Measurements from ENCODE around the gene EMP2.

The EMP2 gene

DNA sequence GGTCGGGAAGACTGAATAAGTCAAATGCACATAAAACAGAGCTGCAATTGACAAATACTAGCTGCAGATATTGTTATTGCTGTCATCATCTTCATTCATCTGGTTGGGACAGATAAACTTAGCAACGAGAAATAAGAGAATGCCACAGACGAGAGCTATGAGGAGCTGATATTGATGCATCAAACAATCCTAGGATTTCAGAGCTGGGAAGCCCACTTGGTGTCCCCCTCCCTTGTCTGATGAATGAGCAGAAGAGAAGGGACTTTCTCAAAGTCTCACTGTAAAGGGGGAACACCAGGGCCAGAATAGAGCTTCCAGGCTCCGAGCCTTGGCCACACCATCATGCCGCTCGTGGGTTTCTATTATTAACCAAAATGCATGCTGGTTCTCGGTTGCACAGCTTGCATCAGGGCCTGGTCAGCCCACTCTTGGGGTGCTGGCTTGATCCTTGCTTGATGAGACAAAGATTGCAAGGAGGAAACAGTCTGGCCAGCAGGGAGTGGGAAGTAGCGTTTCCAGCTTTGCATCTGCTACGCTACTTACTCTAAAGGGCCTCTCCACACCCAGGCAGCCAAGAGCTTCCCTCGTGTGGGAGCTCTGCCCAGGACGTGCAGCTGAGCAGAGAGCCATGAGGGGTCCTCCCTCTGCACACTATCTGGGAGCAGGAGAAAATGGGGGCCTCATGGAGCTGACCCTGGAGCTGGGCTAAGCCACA lies 28.4 kb upstream of the EMP2 start:
- ChIA-PET POLR2A (interaction anchor here (0.5 kb wide), 1 partner anchor 10 kb away, joined by 3 read pairs; no protein-coding TSS in a partner anchor), CTCF (interaction anchor here (0.6 to 0.8 kb wide), 2 partner anchors 11 to 21 kb away, joined by 3 to 4 read pairs; no protein-coding TSS in a partner anchor)
- DNase-seq: no peak
- H3K9me3 ChIP-seq (ENCODE audit: control extremely low read depth in 1 of 5, control insufficient read depth in 4 of 5, insufficient read depth in 2 of 5, low read depth in 1 of 5, low read length in 4 of 5): no peaks in the 10 kb centered on the region
- 81% methylated on average over 10 of the region's 11 CpGs for WGBS (ENCODE audit: insufficient coverage)
- no peaks in the 10 kb centered on the region for H3K36me3 ChIP-seq (ENCODE audit: control insufficient read depth in 4 of 4, insufficient read depth in 4 of 4, low read length in 3 of 4)
- peaks cover 0 to 3% (median 0%) of the 10 kb centered on the region in 4 experiments for H3K4me1 ChIP-seq (ENCODE audit: control extremely low read depth in 1 of 4, control insufficient read depth in 4 of 4, insufficient read depth in 4 of 4, low read length in 3 of 4)
- no peak overlapping the region for H3K4me3 ChIP-seq (ENCODE audit: control insufficient read depth in 1 of 7, extremely low read depth in 1 of 7, insufficient read depth in 4 of 7, low read depth in 2 of 7, low read length in 6 of 7)
- no peak overlapping the region for H3K27ac ChIP-seq (ENCODE audit: insufficient read depth in 1 of 2, low read depth in 1 of 2, low read length in 2 of 2, poor library complexity in 1 of 2, severe bottlenecking in 2 of 2)
- peaks cover 0 to 2% (median 0%) of the 10 kb centered on the region in 5 experiments for H3K27me3 ChIP-seq (replicated peaks in 2 of 5; ENCODE audit: control insufficient read depth in 4 of 5, insufficient read depth in 5 of 5, low read length in 4 of 5)

DNA sequence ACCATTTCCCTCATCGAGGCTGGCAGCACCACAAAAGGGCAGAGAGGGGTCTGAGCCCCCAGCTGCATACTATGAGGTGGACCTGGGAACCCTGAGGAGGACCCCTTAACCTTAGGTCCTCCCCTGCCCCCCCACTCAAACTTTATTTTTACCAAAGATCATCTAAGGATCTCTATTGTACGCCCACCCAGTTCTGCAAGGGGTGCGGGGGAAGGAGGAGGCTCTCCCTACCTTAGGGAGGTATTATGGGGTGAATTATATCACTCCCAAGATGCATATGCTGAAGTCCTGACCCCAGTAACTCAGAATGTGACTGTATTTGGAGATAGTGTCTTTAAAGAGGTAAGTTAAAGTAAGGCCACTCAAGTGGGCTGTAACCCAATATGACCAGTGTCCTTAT lies 26.8 kb upstream of the EMP2 start:
- Histone ChIP-seq H3K27ac (ENCODE audit: insufficient read depth in 1 of 2, low read depth in 1 of 2, low read length in 2 of 2, poor library complexity in 1 of 2, severe bottlenecking in 2 of 2) (no peak overlapping the region), H3K9me3 (ENCODE audit: control extremely low read depth in 1 of 5, control insufficient read depth in 4 of 5, insufficient read depth in 2 of 5, low read depth in 1 of 5, low read length in 4 of 5) (no peaks in the 10 kb centered on the region), H3K4me1 (ENCODE audit: control extremely low read depth in 1 of 4, control insufficient read depth in 4 of 4, insufficient read depth in 4 of 4, low read length in 3 of 4) (no peaks in the 10 kb centered on the region), H3K27me3 (replicated peaks in 2 of 5; ENCODE audit: control insufficient read depth in 4 of 5, insufficient read depth in 5 of 5, low read length in 4 of 5) (peaks cover 0 to 5% (median 0%) of the 10 kb centered on the region in 5 experiments), H3K36me3 (ENCODE audit: control insufficient read depth in 4 of 4, insufficient read depth in 4 of 4, low read length in 3 of 4) (no peaks in the 10 kb centered on the region), H3K4me3 (ENCODE audit: control insufficient read depth in 1 of 7, extremely low read depth in 1 of 7, insufficient read depth in 4 of 7, low read depth in 2 of 7, low read length in 6 of 7) (no peak overlapping the region)
- no peak for DNase-seq
- WGBS (ENCODE audit: insufficient coverage): 67% methylated on average over 1 of the region's 3 CpGs
- ChIA-PET POLR2A (no interaction called here), CTCF (no interaction called here)

DNA sequence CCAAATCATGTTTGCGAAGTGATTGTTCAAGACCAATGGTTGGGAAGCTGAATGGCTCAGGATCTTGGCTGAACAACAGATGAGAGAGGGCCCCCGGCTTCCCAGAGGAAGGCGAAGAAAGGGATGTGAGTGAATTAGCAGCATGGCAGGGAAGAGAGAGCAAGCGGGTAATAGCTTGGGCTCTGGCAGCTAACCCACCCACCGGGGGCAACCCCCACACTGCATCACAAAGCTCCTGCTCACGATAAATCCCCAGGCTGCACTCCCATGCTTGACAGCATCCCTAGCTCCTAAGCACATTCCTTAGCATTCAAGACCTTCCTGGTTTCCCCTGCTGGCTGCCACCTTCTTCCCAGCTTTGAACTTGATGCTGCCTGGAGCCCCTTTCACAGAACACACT lies 26.2 kb upstream of the EMP2 start:
- Histone ChIP-seq H3K36me3 (ENCODE audit: control insufficient read depth in 4 of 4, insufficient read depth in 4 of 4, low read length in 3 of 4) (no peaks in the 10 kb centered on the region), H3K4me3 (ENCODE audit: control insufficient read depth in 1 of 7, extremely low read depth in 1 of 7, insufficient read depth in 4 of 7, low read depth in 2 of 7, low read length in 6 of 7) (no peak overlapping the region), H3K4me1 (ENCODE audit: control extremely low read depth in 1 of 4, control insufficient read depth in 4 of 4, insufficient read depth in 4 of 4, low read length in 3 of 4) (no peaks in the 10 kb centered on the region), H3K27ac (ENCODE audit: insufficient read depth in 1 of 2, low read depth in 1 of 2, low read length in 2 of 2, poor library complexity in 1 of 2, severe bottlenecking in 2 of 2) (no peak overlapping the region), H3K27me3 (replicated peaks in 2 of 5; ENCODE audit: control insufficient read depth in 4 of 5, insufficient read depth in 5 of 5, low read length in 4 of 5) (peaks cover 0 to 5% (median 0%) of the 10 kb centered on the region in 5 experiments), H3K9me3 (ENCODE audit: control extremely low read depth in 1 of 5, control insufficient read depth in 4 of 5, insufficient read depth in 2 of 5, low read depth in 1 of 5, low read length in 4 of 5) (no peaks in the 10 kb centered on the region)
- no peak for DNase-seq
- CTCF ChIA-PET: no interaction called here
- 95% methylated on average over 6 of the region's 6 CpGs for WGBS (ENCODE audit: insufficient coverage)
- POLR2A ChIA-PET: no interaction called here

DNA sequence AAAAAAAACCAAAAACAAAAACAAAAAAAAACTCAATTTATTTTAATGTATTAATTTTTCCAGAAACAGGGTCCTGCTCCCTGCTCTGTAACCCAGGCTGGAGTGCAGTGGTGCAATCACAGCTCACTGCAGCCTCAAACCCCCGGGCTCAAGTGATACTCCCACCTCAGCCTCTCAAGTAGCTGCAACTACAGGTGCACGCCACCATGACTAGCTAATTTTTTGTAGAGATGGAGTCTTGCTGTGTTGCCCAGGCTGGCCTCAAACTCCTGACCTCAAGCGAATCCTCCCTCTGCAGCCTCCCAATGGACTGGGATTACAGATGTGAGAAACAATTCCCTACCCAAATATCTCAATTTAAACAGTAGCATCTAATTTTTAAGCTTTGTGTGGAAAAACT lies 25.2 kb upstream of the EMP2 start:
- ChIA-PET POLR2A (no interaction called here), CTCF (no interaction called here)
- Histone ChIP-seq H3K27ac (ENCODE audit: insufficient read depth in 1 of 2, low read depth in 1 of 2, low read length in 2 of 2, poor library complexity in 1 of 2, severe bottlenecking in 2 of 2) (no peak overlapping the region), H3K27me3 (replicated peaks in 2 of 5; ENCODE audit: control insufficient read depth in 4 of 5, insufficient read depth in 5 of 5, low read length in 4 of 5) (peaks cover 0 to 5% (median 0%) of the 10 kb centered on the region in 5 experiments), H3K36me3 (ENCODE audit: control insufficient read depth in 4 of 4, insufficient read depth in 4 of 4, low read length in 3 of 4) (no peaks in the 10 kb centered on the region), H3K4me3 (ENCODE audit: control insufficient read depth in 1 of 7, extremely low read depth in 1 of 7, insufficient read depth in 4 of 7, low read depth in 2 of 7, low read length in 6 of 7) (no peak overlapping the region), H3K4me1 (ENCODE audit: control extremely low read depth in 1 of 4, control insufficient read depth in 4 of 4, insufficient read depth in 4 of 4, low read length in 3 of 4) (no peaks in the 10 kb centered on the region), H3K9me3 (ENCODE audit: control extremely low read depth in 1 of 5, control insufficient read depth in 4 of 5, insufficient read depth in 2 of 5, low read depth in 1 of 5, low read length in 4 of 5) (no peaks in the 10 kb centered on the region)
- 100% methylated on average over 2 of the region's 3 CpGs for WGBS (ENCODE audit: insufficient coverage)
- DNase-seq: no peak

DNA sequence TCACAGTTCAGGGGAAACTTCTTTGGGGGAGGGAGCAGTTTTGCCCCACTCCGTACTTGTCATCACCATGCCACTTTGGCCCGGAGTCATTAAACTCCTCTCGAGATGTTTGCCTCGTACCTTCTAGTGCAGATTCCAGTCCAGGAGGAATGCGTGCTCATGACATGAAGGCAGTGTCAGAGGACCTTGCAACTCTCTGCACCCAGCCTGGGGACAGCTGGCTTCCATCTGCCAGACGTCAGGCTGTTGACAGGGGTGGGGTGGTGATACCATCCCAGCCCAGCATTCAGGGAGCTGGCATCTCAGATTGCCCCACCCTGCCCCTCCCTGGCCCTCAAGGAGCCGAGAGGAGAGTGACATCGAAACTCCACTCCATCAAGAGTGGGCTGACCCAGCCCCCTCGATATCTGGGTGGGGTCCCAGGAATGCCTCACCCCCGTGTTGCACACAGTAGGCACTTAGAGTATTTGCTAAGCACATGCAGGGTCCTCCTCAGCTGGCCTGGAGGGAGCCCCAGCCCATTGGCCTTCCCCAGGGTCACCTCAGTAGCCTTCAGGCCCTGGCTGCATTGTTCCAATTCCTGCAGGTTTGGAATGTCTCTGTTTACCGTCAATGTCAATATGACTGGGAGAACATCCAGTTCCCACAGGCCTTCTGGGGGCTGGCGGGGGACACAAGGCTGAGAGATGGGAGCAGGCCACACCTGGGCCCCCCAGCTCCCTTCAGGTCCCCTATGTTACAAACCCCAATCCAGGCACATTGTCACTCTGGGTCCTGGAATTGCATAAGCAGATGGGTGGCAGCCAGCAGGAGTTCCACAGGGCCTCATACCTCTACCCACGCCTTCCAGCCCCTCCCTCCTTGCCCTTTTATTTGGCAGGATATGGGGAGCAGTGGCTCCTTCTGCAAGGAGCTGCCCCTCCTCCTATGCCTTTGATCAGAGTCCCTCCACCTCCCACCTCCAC lies 21.3 kb upstream of the EMP2 start:
- H3K36me3 ChIP-seq (ENCODE audit: control insufficient read depth in 4 of 4, insufficient read depth in 4 of 4, low read length in 3 of 4): no peaks in the 10 kb centered on the region
- peaks cover 0 to 8% (median 0%) of the 10 kb centered on the region in 5 experiments for H3K27me3 ChIP-seq (replicated peaks in 2 of 5; ENCODE audit: control insufficient read depth in 4 of 5, insufficient read depth in 5 of 5, low read length in 4 of 5)
- DNase-seq: no peak
- no peak overlapping the region for H3K27ac ChIP-seq (ENCODE audit: insufficient read depth in 1 of 2, low read depth in 1 of 2, low read length in 2 of 2, poor library complexity in 1 of 2, severe bottlenecking in 2 of 2)
- CTCF ChIA-PET: no interaction called here
- H3K9me3 ChIP-seq (ENCODE audit: control extremely low read depth in 1 of 5, control insufficient read depth in 4 of 5, insufficient read depth in 2 of 5, low read depth in 1 of 5, low read length in 4 of 5): no peaks in the 10 kb centered on the region
- POLR2A ChIA-PET: no interaction called here
- peaks cover 0 to 8% (median 4%) of the 10 kb centered on the region in 4 experiments for H3K4me1 ChIP-seq (ENCODE audit: control extremely low read depth in 1 of 4, control insufficient read depth in 4 of 4, insufficient read depth in 4 of 4, low read length in 3 of 4)
- 93% methylated on average over 11 of the region's 13 CpGs for WGBS (ENCODE audit: insufficient coverage)
- no peak overlapping the region for H3K4me3 ChIP-seq (ENCODE audit: control insufficient read depth in 1 of 7, extremely low read depth in 1 of 7, insufficient read depth in 4 of 7, low read depth in 2 of 7, low read length in 6 of 7)

DNA sequence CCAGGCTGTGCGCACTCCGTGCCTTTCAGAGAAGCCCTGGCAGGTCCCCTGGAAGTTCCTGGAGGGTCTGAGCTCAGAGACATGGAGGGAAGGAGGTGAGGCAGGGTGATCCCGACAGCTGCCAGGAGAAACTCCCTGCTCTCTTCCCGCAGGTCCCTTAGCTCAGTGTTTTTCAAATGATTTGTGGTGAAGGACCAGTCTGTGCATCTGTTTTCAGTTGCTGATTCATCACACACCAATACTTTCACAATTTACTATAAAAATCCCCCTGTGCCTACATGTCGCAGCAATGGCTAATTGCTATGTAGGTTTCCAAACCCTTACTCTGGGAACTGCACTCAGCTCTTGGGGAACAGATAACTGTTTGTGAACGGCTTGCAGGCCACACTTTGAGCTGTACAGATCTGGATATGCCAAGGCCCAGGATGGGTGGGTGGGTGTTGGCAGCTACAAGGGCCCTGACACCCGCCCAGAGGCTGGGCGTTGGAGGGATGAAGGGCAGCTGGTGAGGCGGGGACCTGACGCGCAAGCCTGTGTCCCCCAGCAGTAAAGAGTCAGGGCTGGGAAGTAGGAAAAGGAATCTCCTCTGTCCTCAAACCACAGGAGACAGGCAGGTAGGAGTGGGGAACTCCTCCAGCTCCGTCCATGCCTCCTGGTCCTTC lies 20.5 kb upstream of the EMP2 start:
- no peak overlapping the region for H3K4me3 ChIP-seq (ENCODE audit: control insufficient read depth in 1 of 7, extremely low read depth in 1 of 7, insufficient read depth in 4 of 7, low read depth in 2 of 7, low read length in 6 of 7)
- H3K27me3 ChIP-seq (replicated peaks in 2 of 5; ENCODE audit: control insufficient read depth in 4 of 5, insufficient read depth in 5 of 5, low read length in 4 of 5): peaks cover 0 to 6% (median 0%) of the 10 kb centered on the region in 5 experiments
- no peaks in the 10 kb centered on the region for H3K9me3 ChIP-seq (ENCODE audit: control extremely low read depth in 1 of 5, control insufficient read depth in 4 of 5, insufficient read depth in 2 of 5, low read depth in 1 of 5, low read length in 4 of 5)
- ChIA-PET CTCF (no interaction called here), POLR2A (no interaction called here)
- peaks cover 0 to 8% (median 4%) of the 10 kb centered on the region in 4 experiments for H3K4me1 ChIP-seq (ENCODE audit: control extremely low read depth in 1 of 4, control insufficient read depth in 4 of 4, insufficient read depth in 4 of 4, low read length in 3 of 4)
- H3K36me3 ChIP-seq (ENCODE audit: control insufficient read depth in 4 of 4, insufficient read depth in 4 of 4, low read length in 3 of 4): no peaks in the 10 kb centered on the region
- 88% methylated on average over 10 of the region's 12 CpGs for WGBS (ENCODE audit: insufficient coverage)
- no peak overlapping the region for H3K27ac ChIP-seq (ENCODE audit: insufficient read depth in 1 of 2, low read depth in 1 of 2, low read length in 2 of 2, poor library complexity in 1 of 2, severe bottlenecking in 2 of 2)
- no peak for DNase-seq

Measured in common myeloid progenitor, CD34-positive (primary cell).